Measurements from ENCODE around the gene RALGPS2. TPM values are rescaled to one million over a fixed set of nuclear protein-coding genes. Genes with fewer than 3 reads are reported as not detected.

Gene RALGPS2
- total RNA-seq, 6 donors from 2014 or later = 6.2 to 23.9 (median 7.6) TPM

GRCh38 chr1:178875936-178876335, 150.9 kb downstream of the RALGPS2 start:
- DNase-seq (no peak), ATAC-seq (ENCODE audit: low FRiP score in 2 of 2) (no peak)
- no peak for TF ChIP-seq CTCF (IDR thresholded peaks at IDR 0.05)
- no peak for TF ChIP-seq POLR2AphosphoS5 (IDR thresholded peaks at IDR 0.05)
- no peak for TF ChIP-seq POLR2A (IDR thresholded peaks at IDR 0.05)
- TF ChIP-seq EP300 (IDR thresholded peaks at IDR 0.05) = no peak
- Histone ChIP-seq H3K9me3 (no peaks in the 10 kb centered on the region), H3K4me3 (no peak overlapping the region), H3K27ac (no peak overlapping the region), H3K4me1 (peaks cover 8 to 14% (median 10%) of the 10 kb centered on the region in 4 donors), H3K36me3 (no peaks in the 10 kb centered on the region), H3K27me3 (no peaks in the 10 kb centered on the region)

- no peaks in the 10 kb centered on the region for H3K36me3 ChIP-seq
- 75 to 77% methylated on average over 3 of the region's 3 CpGs for WGBS, 2 donors
- TF ChIP-seq CTCF (IDR thresholded peaks at IDR 0.05) (no peak), POLR2AphosphoS5 (IDR thresholded peaks at IDR 0.05) (no peak), EP300 (IDR thresholded peaks at IDR 0.05) (no peak), POLR2A (IDR thresholded peaks at IDR 0.05) (no peak)
- H3K4me1 ChIP-seq = no peaks in the 10 kb centered on the region
- ATAC-seq (ENCODE audit: low FRiP score in 2 of 2) (no peak), DNase-seq (no peak)
- no peaks in the 10 kb centered on the region for H3K27me3 ChIP-seq
- no peak overlapping the region for H3K27ac ChIP-seq
- no peak overlapping the region for H3K4me3 ChIP-seq
- H3K9me3 ChIP-seq = no peaks in the 10 kb centered on the region
These were observed 152.9 kb downstream of the RALGPS2 start for GRCh38 chr1:178877896-178878295.

- Histone ChIP-seq H3K9me3 (no peaks in the 10 kb centered on the region), H3K4me1 (no peaks in the 10 kb centered on the region), H3K36me3 (no peaks in the 10 kb centered on the region), H3K4me3 (no peak overlapping the region), H3K27ac (no peak overlapping the region), H3K27me3 (no peaks in the 10 kb centered on the region)
- ATAC-seq (ENCODE audit: low FRiP score in 2 of 2) = no peak
- no peak for DNase-seq
- TF ChIP-seq POLR2AphosphoS5 (IDR thresholded peaks at IDR 0.05) (no peak), EP300 (IDR thresholded peaks at IDR 0.05) (no peak)
- WGBS, 2 donors = 91 to 97% methylated on average over 3 of the region's 3 CpGs
These were observed 156.9 kb downstream of the RALGPS2 start for GRCh38 chr1:178881950-178882349.

- no peak for TF ChIP-seq CTCF (IDR thresholded peaks at IDR 0.05)
- TF ChIP-seq POLR2A (IDR thresholded peaks at IDR 0.05) = no peak
- TF ChIP-seq POLR2AphosphoS5 (IDR thresholded peaks at IDR 0.05) = no peak
- no peak for TF ChIP-seq EP300 (IDR thresholded peaks at IDR 0.05)
- Histone ChIP-seq H3K9me3 (no peaks in the 10 kb centered on the region), H3K27ac (no peak overlapping the region), H3K27me3 (no peaks in the 10 kb centered on the region), H3K4me3 (no peak overlapping the region), H3K36me3 (no peaks in the 10 kb centered on the region), H3K4me1 (no peaks in the 10 kb centered on the region)
- no peak for ATAC-seq (ENCODE audit: low FRiP score in 2 of 2)
- 85 to 94% methylated on average over 4 of the region's 4 CpGs for WGBS, 2 donors
- DNase-seq = no peak
These were observed 160.8 kb downstream of the RALGPS2 start for GRCh38 chr1:178885869-178886268.

- Histone ChIP-seq H3K27ac (no peak overlapping the region), H3K4me3 (no peak overlapping the region), H3K36me3 (no peaks in the 10 kb centered on the region), H3K9me3 (no peaks in the 10 kb centered on the region), H3K4me1 (no peaks in the 10 kb centered on the region), H3K27me3 (no peaks in the 10 kb centered on the region)
- WGBS, 2 donors = 97 to 98% methylated on average over 2 of the region's 2 CpGs
- no peak for TF ChIP-seq CTCF (IDR thresholded peaks at IDR 0.05)
- TF ChIP-seq EP300 (IDR thresholded peaks at IDR 0.05) = no peak
- no peak for TF ChIP-seq POLR2AphosphoS5 (IDR thresholded peaks at IDR 0.05)
- no peak for TF ChIP-seq POLR2A (IDR thresholded peaks at IDR 0.05)
- no peak for DNase-seq
- ATAC-seq (ENCODE audit: low FRiP score in 2 of 2) = no peak
These were observed 161.5 kb downstream of the RALGPS2 start for GRCh38 chr1:178886551-178886950.

Data from upper lobe of left lung (tissue), 6 donors.